GM19438 (cell line): ENCODE measurements around the gene CLIC1.

Experiments used
- ATAC-seq: cut with Tn5 transposase; IDR thresholded peaks from one replicate; pipeline ENCODE4 v1.9.1; 2021; ENCODE audit warnings: low read depth; ENCODE audit not compliant: unreplicated experiment

CLIC1 gene

DNA sequence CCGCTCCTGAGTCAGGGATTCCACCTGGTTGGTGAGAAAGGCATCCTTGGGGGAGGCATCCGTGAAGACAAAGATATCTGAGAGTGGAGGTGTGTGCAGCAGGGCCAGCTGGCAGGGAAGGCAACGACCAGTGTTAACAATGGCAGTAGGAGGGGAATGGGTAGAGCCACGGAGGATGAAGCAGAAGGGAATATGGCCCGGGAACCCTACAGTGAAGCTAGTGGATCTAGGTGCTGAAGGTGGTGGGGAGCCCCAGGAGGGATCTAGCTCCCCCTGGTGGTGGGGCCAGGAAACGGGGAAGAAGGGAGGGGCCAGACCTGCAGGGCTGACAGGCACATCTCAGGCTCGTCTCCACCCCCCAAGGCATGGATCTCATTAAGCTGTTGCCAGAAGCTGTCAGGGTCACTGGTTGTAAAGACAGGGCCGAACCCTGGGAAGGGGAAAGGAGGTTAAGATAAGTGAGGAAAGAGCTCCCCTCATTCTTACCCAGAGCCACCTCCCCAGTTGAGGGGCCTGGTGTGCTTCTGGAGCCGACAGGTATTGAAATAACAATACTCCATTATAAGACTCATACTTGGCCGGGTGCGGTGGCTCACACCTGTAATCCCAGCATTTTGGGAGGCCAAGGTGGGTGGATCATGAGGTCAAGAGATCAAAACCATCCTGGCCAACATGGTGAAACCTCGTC is 33.5 kb upstream of the CLIC1 start:
- ATAC-seq = no peak

DNA sequence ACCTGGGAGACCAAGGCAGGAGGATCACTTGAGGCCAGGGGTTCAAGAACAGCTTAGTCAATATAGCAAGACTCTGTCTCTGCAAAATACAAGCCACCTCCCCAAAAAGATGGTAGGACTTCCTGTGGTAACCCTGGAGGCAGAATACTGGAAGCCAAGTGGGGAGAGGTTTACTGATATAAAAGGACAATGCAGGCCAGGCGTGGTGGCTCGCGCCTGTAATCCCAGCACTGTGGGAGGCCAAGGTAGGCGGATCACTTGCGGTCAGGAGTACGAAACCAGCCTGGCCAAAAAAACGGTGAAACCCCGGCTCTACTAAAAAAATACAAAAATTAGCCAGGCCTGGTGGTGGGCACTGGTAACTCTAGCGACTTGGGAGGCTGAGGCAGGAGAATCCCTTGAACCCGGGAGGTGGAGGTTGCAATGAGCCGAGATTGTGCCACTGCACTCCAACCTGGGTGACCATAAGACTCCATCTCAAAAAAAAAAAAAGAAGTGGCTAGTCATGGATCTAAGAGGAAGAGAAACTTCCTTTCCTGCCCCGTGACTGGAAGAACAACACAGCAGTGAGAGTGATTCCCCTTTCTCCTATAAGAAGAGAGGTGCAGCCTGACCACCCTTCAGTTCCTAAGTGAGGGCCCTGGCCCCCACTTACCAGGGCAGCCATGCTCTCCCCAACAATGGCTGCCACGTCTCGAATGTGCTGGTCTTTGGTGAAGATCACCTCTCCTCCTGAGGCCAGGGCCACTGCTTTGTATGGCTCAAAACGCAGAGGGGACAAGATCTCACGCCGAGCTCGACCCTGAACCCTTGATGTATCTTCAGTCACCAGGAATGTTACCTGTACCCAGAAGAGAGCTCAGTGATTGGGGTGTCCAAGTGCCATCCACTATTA is 32.3 kb upstream of the CLIC1 start:
- no peak for ATAC-seq

DNA sequence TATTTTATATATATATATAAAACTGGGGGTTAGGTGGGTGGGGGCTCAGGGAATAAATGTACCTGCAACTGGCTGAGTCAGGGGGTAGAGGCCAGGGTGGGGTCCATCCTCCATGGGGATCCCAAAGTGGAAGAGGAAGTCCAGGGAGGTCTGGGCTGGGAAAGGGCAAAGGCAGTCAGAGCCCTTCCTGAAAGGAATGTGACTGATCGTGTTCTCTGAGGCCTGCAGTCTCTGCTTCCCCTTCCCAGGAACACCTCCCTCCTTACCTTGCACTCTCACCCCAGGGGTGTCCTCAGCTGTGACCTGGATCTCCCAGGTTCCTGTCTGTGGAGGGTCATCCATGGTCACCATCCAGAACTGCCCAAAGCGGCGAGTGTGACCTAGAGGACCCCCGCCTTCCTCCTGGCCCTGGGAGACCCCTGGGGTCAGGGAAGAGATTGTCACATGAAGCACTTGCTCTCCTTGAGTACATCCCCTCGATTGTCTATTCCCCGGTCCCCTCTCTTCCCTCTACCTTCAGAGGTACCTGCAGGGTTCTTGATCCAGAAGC is 30.8 kb upstream of the CLIC1 start:
- no peak for ATAC-seq

DNA sequence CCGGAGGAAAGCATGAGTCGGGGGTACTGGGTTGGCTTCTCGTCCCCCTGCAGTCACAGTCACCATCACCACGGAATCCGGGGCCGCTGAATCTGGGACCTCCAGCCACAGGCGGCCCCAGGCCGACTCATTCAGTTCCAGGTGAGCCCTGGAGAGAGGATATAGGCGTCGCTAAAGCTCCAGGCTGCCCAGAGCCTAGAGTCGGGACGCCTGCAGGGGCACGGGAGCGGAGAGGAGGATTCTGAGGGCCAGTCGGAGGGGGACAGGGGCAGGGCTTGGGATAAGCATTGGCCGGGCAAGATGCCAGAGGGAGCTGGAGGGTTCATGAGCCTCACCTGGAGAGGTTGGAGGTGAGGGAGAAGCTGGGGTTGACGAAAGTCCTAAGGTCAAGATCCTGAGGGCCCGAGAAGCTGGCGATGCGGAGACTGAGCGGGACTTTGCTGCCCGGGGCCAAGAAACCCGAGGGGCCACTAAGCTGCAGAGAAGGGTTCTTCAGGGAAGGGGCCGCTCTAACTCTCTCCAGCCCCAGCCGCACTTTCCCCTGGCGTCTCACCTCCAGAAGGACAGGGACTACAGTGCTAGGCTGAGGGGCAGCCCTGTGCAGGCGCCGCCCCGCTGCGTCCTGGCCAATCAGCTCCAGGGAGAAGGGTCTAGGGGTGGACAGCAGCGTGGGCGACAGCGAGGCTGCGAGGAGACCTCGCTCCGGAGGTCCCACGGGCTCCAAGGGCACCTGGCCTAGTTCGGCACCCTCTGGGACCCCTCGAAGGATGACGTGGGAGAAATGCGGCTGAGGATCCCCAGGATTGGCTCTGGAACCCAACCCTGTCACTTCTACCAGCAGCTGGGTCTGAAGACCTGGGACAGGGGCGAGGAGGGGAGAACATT is 29.8 kb upstream of the CLIC1 start:
- no peak for ATAC-seq

DNA sequence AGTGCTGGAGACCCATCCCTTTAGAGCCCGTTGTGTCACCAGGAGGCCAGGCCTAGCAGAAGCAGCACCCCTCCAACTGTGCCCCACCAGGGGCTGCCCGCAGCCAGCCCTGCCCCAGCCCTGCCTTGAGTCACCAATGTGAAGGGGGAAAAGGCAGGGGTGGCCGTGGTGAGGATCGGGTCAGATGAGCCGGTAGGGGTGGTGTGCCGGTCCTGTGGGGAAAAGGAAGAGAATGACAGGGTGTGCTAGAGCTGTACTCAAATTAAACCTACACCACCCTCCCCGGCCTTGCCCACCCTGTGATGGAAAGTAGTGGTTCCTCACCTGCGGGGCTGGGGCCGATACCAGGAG is 29.2 kb upstream of the CLIC1 start:
- no peak for ATAC-seq

DNA sequence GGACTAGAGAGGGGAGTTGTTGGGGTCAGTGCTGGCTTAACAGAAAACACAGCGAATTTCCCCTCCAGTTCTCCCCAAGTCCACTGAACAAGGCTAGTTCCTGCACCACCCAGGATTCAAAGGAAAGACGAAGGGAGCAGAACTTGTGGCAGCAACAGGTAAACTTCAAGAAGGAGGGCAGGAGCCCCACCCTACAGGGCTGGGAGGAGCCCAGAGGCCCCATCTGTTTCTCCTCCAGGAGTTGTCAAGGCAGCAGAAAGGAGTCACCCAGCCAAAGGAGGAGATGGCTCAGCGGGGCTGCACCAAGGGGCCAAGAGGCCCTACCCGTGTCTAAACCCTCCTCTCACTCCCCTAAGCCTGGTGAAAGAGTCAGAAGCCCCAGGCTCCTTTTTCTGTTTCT is 27.9 kb upstream of the CLIC1 start:
- no peak for ATAC-seq

DNA sequence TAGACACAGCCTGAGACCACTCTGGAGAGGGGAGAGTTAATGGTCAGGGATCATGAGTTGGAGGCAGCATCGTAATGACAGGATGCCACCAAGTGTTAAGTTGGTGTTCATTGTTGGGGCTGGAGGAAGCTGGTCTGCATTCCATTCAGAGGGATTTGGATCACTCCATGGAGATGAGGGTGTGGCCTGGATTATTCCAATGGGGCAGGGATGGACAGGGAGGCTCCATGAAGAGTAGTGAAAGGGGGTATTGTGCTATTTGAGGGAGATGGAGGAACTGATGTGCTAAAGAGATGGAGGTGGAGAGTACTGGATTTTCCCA is 27.2 kb upstream of the CLIC1 start:
- ATAC-seq = no peak

DNA sequence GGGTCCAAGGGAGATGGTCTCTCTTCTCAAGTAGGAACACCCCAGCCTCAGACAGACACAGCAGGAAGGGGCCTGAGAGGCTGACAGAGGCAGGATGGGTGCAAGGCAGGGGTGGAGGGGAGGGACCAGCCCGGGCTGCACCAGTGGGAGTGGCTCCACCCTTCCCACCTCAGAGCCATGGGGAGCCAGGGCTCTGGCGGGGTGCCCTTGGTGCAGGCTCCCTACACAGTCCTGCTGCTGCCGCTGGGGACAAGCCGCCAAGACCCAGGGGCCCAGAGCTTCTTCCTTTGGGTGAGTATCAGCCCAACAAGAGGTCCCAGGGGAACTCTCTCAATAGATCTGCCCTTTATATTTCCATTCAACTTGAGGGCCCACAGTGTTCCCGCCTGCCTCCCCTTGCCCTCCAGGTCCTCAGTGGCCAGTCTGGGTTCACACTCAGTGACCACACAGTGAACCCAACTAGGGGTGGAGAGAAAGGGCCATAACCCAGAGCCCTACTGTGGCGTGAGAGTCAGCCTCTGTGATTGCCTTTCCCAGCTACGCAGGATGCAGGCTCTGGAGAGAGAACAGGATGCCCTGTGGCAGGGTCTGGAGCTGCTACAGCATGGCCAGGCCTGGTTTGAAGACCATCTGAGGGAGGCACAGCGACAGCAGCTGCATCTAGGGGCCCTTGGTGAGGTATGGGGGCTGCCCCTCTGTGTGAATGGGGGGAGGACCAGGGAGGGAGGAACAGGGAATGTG is 26.7 kb upstream of the CLIC1 start:
- no peak for ATAC-seq

DNA sequence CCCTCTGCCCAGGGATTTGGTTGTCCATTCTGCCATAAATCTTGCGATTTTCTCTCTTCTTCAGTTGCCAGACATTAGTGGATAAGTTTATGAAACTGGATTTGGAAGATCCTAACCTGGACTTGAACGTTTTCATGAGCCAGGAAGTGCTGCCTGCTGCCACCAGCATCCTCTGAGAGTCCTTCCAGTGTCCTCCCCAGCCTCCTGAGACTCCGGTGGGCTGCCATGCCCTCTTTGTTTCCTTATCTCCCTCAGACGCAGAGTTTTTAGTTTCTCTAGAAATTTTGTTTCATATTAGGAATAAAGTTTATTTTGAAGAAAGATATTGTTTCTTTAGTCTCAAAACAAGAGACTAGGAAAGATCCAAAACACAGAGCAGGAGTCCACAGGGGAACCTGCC is 26.0 kb upstream of the CLIC1 start, which contains the start of gene SAPCD1:
SAPCD1 (plus strand) TSS at position 301 of the 400 bp plus-strand sequence. CDS start 399 bp downstream, outside the sequence.
- ATAC-seq = no peak

DNA sequence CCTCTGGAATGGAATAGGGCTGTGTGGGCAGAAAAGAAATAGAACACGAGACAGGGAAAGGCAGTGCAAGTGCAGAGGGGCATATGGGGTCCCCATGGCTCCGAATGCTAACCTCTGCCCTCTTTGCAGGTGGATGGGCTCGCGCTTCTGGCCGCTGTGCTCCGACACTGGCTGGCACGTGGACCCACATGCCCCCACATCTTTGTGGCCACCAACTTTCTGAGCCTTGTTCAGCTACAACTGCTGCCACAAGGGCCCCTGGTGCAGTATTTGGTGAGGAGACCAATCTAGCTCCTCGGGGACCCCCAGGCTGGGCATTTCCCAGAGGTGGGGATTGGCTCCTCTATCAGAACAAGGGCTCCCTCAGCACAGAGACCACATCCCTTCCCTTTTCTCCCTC is 25.0 kb upstream of the CLIC1 start:
- no peak for ATAC-seq

DNA sequence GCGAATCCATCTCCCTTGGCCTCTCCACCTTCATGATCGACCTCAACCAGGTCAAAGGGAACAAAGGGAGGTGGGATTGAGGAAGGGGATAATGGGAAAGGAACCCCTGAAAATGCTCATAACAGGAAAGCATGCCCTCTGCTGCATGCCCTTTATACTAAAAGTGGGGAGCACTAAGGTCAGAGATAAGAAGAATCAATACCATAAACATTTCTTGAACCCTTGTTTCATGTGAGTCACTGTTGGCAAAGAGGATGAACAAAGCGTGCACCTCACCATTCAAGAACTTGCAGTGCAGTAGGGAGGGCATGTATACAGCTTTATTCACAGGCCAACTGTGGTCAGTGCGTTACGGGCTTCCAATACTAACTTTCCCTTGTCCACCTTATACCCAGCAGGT is 24.5 kb upstream of the CLIC1 start:
- ATAC-seq = no peak

DNA sequence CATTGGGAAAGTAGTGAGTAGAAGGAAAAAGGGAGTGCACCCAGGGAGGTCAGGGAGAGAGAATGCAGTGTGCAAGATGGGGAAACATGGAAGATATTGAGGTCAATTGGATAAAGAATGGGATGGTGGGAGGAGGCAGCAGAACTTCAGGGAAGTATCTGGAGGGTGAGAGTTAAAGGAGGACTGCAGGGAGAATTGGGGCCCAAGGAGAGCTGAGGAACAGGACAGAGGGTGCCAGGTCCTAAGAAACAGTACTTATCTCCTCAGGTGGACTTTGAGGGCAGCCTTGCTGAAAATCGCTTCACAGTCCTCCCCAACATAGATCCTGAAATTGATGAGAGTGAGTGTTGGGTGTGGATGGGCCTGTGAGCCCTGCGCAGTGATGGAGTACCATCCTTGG is 22.0 kb upstream of the CLIC1 start:
- ATAC-seq = no peak

DNA sequence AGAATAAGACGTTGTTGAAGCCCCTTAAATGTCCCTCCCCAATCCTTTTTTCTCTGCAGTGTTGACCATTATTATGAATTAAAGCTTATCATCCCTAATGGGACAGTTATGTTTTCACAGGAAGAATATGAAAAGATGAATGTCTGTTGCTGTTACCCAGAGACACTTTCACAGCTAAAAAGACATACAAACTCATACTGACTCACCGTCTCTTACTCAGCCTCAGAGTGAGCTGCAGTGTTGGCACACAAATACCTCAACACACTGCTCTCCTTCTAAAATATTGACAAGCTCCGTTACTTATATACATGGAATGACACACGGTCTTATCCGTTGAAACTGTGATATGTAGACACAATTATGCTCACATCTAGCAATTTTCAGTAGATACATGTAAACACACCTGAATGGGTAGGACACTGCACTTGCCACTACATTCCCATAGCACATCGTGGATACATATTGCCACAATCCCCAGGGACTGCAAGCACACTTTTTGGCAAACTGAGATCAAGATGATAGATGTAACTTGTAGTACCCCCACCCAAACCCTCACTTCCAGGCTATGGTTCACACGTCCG is 16.5 kb upstream of the CLIC1 start:
- ATAC-seq = no peak

DNA sequence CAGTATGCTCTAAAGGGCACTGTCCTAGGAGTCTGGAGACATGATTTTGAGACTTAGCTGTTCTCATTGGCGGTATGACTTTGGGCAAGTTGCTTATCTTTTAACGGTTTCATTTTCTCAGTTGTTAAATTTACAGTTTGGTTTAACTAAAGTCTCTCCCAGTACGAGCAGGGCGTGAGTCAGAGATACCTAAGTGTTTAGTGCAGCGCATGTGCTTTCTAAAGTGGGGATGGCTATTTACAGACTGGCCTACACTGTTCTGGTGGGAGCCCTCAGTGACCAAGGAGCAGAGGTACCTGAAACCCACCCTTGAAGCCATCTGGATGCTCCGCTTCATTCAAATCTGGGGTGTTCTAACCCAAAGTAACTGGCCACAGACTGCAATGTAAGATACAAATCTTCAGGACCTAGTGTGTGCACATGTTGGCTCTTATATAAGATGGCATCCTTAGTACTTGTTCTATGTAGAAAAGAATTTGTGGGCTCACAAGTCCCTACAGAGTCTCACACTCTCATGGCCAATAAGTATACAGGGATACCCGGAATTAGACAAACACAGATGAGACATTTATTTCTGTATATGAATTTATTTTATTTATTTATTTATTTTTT is 14.2 kb upstream of the CLIC1 start:
- no peak for ATAC-seq

DNA sequence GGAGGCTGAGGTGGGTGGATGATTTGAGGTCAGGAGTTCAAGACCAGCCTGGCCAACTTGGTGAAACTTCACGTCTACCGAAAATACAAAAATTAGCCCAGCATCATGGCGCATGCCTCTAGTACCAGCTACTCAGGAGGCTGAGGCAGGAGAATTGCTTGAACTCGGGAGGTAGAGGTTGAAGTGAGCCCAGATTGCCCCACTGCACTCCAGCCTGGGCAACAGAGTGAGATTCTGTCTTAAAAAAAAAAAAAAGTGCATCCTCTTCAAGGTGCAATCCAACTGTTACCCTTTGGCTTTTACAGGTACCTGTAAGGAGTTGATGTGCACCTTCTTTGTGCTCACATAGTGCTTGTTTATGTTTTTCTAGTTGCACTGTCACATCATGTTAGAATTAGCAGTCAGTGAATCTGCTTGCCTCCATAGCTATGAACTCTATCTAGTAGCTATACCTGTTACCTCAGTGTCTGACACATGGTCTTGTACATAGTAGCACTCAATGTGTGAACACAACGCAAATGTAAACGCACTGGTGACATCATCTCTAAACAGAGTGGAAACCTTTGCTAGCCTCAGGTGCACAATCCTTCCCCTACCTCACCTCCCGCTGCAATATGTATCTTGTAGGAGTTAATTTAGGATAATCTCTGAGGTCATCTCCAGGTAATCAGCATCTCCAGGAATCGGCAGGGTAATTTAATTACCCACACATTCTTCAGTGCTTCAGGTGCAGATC is 13.1 kb upstream of the CLIC1 start:
- no peak for ATAC-seq

DNA sequence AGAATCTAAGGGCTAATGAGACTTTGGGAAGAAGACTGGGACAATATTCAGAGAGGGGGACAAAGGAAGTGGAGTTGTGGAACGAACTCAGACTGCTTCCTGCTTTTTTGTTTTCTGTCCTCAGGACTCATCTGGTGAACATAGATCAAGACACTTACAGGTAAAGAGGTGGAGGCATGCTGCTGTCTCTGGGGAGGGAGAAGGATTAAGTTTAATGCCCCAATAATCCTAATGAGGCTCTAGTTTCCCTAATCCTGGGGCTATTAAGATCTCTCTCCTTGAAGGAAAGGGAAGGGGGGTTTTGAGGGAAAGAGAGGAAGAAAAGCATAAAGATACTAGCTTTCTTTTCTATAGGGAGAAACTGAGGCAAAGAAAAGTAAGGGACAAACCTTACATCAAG is 8.1 kb upstream of the CLIC1 start:
- ATAC-seq = no peak

DNA sequence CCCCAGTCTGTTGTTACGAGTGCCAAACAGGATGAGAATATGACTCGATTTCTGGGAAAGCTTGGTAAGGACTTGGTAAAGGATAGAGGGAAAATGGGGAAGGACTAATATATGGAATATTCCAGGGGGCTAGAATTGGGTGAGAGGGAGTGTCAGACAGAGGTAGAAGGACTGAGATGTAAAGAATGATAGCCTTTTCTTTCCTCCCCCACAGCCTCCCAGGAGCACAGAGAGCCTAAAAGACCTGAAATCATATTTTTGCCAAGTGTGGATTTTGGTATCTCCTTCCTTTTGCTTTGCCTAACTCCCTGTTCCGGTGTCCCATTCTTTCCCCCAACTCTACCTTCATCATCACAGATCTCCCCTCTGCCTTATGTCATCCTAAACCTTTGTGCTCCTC is 6.6 kb upstream of the CLIC1 start:
- ATAC-seq = no peak

DNA sequence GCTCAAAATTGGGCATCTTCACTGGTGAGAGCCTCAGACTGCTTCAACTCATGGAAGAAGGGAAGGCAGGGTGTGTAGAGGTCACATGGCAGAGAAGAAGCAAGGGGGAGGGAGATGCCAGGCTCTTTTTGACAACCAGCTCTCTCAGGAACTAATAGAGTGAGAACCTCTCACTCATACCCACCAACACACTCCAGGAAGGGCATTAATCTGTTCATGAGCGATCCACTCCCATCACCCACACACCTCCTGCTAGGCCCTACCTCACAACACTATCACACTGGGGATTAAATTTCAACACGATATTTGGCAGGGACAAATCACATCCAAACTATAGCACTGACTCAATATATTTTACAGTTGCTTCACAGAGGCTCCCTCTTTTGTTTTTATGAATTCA is 5.5 kb upstream of the CLIC1 start:
- ATAC-seq = no peak
